GM15510 (cell line): ENCODE data around the gene EEA1.

ENCODE experiments used
- POLR2A ChIP-seq: IDR thresholded peaks from 3 replicates; pipeline ENCODE4 v1.6.1; 2011; ENCODE audit warnings: borderline replicate concordance; ENCODE audit not compliant: insufficient read length; ENCODE audit errors: extremely low read depth

Gene EEA1

GRCh38 chr12:92733661-92734060 lies 195.4 kb downstream of the EEA1 start:
- no peak for TF ChIP-seq POLR2A

- no peak for TF ChIP-seq POLR2A
Measured at GRCh38 chr12:92733181-92733580, 195.9 kb downstream of the EEA1 start.

GRCh38 chr12:92732716-92733115 lies 196.4 kb downstream of the EEA1 start:
- no peak for TF ChIP-seq POLR2A

- TF ChIP-seq POLR2A: no peak
Measured at GRCh38 chr12:92732216-92732615, 196.9 kb downstream of the EEA1 start.

GRCh38 chr12:92730758-92731157 lies 198.3 kb downstream of the EEA1 start:
- no peak for TF ChIP-seq POLR2A

GRCh38 chr12:92729773-92730305 lies 199.3 kb downstream of the EEA1 start:
- TF ChIP-seq POLR2A: no peak

GRCh38 chr12:92726850-92727249 lies 202.2 kb downstream of the EEA1 start:
- no peak for TF ChIP-seq POLR2A

GRCh38 chr12:92722897-92723296 lies 206.2 kb downstream of the EEA1 start:
- TF ChIP-seq POLR2A: no peak

GRCh38 chr12:92721656-92722055 lies 207.4 kb downstream of the EEA1 start:
- no peak for TF ChIP-seq POLR2A

- no peak for TF ChIP-seq POLR2A
Measured at GRCh38 chr12:92721130-92721529, 208.0 kb downstream of the EEA1 start.
